ENCODE data around the gene PAX3.

- TF ChIP-seq CTCF (IDR thresholded peaks at IDR 0.05 in 4 of 5, conservative IDR thresholded peaks at IDR 0.05 in 1 of 5) (no peak), POLR2A (IDR thresholded peaks at IDR 0.05) (no peak)
Measured at GRCh38 chr2:222309766-222310165, 11.0 kb upstream of the PAX3 start.
